Dermis blood vessel endothelial cell (primary cell): Measurements from ENCODE around the gene PAOX. TPM values are rescaled to one million over a fixed set of nuclear protein-coding genes. Genes with fewer than 3 reads are reported as not detected.
"Not testable (repeated sequence)": the region's sequence is repeated elsewhere in the genome, so short reads cannot be mapped to it uniquely, and the experiment has no call there.

Experiments used
- DNase-seq: peaks from one replicate; pipeline ENCODE4 v3.0.0; 2010
- total RNA-seq: library from RNA; depleted of rRNA; stranded (reverse); fragments of >200 nt; gene quantifications from 2 replicates; pipeline ENCODE4 v1.2.3, GENCODE V29; 2014

The PAOX gene
- total RNA-seq, 1 donor from 2014 or later = 17.7 TPM

DNA sequence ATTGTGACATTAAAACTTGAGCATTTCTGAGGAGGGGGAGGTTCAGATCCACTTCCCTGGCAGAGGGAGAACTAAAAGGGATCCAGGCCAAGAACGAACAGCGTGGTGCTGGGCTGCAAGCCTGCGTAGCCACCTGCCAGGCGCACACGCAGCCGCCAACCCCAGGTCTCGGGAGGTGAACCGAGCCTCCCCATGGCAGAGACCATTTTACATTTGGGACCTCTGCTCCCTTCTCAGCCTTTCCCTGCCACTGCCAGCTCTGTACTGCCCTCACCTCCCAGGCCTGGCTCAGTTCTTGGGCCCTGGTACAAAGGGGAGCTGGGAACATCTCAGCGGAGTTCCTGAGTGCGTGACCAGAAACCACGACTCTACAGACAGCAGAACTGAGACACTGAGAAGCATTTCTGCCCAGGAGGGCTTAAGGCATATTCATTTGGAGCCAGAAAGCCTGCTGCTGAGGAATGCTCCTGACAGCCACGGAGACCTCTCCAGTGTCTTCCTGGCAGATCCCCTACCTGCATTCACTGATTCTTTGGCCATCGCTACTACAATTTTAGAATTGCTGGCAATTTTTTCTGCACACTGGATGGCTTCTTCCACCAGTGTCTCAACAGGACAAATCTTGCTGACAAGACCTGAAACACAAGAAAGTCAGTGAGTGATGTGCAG lies 13.5 kb upstream of the PAOX start:
- DNase-seq = no peak

DNA sequence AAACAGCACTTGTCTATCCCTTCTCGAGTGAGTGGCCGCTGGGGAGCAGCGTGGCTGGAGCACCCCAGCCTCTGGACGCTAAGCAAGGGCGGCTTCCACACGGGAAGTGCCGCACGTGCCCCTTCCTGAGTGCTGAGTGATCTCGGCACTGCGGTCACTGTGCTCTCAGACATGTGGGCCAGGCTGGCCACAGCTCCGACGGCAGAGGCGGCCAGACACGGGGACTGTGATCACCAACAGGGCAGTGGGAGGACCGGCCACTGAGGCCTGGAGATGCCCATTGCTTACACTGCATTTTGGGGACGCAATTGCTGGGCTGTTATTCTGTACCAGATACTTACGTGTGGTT lies 13.0 kb upstream of the PAOX start:
- DNase-seq = no peak

DNA sequence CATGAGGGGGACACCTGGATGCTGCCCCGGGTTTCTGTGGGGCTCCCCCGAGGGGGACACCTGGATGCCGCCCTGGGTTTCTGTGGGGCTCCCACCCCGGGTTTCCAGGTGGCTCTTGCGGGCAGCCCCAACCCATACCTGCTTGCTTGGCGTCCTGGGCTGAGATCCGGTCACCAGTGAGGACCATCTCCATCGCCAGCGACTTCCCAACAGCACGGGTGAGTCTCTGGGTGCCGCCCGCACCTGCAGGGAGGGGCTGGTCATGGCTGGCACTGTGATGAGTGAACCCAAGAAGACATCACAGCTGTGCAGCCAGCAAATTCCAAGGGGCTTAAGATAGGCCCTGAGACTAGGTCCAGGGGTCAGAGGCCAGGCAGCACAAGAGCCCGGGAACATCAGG lies 12.3 kb upstream of the PAOX start:
- DNase-seq = no peak

DNA sequence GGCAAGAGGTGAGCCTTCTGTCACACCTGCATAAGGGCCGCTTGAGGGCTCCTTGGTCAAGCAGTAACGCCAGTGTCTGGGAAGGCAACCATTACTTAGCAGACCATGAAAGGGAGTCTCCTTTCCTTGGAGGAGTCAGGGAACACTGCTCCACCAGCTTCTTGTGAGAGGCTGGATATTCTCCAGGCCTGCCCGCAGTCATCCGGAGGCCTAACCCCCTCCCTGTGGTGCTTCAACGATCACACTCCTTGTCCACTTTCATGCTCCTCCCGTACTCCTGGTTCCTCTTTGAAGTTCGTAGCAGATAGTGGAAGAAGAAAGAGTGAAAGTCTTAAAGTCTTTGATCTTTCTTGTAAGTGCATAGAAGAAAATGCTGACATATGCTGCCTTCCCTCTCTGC lies 11.6 kb upstream of the PAOX start:
- not testable (repeated sequence) for DNase-seq

DNA sequence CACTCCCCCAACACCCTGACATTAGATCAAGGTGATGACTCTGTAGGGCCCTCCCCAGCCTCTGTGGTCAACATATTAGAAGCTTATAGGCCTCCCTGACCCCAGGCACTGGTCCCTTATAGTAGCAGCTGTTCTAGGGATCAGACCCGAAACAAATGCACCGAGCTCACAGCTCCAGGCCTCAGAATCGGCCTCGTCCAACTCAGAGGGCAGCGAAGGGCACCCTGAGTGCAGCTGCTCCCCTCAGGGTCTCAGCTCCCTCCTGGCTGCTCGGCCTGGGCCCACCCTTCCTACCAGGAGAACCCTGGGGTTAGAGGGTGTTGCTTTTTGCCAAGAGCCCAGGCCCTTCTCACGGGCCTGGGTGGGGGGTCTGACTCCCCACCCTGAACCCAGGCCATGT lies 10.9 kb upstream of the PAOX start:
- DNase-seq = no peak

DNA sequence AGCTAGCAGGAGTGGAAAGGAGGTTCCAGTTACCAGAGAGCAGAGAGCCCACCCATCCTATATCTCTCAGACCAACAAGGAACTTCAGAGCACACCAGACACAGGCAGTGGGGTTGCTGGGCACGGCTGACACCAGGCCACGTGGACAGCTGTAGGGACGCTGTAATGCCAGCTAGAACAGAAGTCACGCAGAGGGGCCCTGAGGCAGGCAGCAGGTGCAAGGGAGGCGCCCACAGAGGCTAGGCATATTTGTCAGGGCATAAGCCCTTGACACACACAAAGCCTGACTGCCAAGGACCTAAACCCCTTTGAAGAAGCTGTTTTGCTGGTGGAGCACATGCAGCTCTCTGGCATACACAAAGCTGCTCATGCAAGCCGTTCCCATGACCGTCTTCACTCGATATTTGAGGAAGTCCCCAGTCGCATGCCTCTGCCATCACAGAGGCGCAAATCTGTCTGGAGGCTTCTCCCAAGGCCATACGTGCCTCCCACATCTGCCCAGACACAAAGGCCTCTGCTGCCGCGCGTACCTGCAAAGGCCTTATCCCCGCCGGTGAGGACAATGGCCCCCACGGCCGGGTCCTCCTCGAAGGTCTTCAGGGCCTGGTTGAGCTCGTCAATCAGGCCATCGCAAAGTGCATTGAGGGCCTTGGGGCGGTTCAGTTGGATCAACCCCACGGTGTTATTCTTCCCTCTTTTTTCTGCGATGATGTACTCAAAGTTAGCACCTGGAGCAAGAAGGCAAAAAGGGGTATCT lies 8.9 kb upstream of the PAOX start:
- DNase-seq = no peak

DNA sequence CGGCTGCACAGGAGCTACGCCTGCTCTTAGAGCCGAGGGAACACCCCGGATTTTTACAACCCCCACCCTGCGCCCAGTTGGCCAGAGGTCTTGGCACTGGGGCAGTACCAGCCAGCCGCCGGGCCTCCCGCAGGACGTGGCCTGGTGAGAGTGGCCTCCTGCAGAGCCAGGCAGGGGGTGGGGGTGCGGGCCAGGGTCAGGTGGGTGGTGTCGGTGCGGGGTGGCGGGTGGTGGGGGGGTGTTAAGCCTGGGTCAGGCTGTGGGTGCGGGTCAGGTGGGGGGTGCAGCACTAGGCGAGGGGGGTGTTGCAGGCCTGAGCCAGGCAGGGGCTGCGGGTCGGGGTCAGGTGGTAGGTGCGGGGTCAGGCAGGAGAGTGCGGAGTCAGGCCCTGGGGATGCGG lies 6.6 kb upstream of the PAOX start:
- DNase-seq = no peak

DNA sequence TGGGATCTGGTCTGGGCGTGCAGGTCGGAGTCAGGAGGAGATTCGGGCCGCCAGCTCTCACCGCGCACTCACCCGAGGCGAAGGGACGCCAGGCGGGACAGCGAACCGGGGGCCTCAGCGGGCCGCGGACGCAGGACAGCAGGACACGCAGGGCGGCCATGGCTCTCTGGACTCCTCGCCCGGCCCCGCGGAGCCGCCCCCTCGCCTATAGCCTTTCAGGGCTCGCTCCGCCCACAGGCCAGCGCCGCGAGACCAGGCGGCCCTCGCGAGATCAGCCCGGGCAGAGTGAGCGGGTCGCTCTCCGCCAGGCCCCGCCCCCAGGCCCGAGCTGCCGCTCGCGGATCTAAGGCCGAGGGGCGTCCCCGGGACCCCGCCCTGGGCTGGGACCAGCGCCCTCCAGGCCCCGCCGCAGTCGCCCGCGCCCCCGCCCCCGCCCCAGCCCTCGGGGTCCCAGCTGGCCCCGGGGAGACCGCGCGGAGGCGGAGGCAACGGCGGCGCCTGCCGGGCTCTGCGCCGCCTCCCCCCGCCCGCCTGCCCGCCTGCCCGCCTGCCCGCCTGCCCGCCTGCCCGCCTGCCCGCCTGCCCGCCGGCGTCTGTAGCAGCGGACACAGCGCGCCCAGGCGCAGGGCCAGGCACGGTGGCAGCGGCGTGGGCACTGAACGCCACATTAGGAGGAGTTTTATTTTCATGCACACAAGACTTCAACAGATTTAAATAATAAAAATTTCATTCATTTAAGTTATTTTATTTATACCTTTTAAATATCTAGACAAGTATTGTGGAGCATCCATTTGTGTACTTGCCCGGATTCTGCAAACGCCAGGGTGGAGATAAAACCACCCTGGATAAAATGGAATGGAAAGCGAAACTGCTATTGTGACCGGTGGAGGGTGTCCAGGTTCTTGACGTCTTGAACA lies 5.6 kb upstream of the PAOX start, which contains the start of gene ECHS1:
Gene ECHS1, minus strand, starts transcription at position 181 of the 917 bp plus-strand sequence. Its CDS starts 21 bp downstream, at position 160.
- DNase-seq = peak; percentile 96

DNA sequence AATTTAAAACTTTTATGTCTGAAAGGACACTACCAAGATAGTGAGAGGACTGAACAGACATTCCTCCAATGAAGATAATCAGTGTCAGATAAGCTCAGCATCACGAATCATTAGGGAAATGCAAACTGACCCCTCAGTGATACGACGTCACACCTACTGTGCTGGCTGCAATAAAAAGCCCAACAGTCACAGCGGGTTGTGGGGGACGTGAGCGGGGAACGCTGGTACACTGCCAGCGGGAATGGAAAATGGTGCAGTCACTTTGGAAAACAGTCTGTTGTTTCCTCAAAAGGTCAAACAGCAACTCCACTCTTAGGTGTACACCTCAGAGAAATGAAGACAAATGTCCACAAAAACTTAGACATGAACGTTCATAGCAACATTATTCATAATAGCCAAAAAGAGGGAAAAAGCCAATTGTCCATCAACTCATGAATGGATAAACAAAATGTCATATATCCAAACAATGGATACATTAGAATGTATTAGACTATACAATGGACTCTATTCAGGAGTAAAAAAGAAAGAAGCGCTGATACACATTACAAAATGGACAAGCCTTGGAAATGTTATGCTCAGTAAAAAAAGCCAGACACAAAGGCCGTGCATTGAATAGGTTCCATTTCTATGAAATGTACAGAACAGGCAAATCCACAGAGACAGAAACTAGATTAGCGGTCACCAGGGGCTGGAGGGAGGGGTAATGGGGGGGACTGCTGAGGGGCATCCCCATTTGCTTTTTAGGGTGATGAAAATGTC lies 3.5 kb upstream of the PAOX start:
- no peak for DNase-seq

DNA sequence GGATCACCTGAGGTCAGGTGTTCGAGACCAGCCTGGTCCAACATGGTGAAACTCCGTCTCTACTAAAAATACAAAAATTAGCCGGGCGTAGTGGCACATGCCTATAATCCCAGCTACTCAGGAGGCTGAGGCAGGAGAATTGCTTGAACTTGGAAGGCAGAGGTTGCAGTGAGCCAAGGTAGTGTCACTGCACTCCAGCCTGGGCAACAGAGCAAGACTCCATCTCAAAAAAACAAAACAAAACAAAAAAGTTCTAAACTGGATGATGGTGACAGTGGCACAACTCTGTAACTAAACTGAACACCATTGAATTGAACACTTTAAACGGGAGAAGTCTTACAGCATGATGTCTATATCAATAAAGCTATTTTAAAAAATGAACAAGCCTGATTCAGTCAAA lies 2.9 kb upstream of the PAOX start:
- DNase-seq = not testable (repeated sequence)

DNA sequence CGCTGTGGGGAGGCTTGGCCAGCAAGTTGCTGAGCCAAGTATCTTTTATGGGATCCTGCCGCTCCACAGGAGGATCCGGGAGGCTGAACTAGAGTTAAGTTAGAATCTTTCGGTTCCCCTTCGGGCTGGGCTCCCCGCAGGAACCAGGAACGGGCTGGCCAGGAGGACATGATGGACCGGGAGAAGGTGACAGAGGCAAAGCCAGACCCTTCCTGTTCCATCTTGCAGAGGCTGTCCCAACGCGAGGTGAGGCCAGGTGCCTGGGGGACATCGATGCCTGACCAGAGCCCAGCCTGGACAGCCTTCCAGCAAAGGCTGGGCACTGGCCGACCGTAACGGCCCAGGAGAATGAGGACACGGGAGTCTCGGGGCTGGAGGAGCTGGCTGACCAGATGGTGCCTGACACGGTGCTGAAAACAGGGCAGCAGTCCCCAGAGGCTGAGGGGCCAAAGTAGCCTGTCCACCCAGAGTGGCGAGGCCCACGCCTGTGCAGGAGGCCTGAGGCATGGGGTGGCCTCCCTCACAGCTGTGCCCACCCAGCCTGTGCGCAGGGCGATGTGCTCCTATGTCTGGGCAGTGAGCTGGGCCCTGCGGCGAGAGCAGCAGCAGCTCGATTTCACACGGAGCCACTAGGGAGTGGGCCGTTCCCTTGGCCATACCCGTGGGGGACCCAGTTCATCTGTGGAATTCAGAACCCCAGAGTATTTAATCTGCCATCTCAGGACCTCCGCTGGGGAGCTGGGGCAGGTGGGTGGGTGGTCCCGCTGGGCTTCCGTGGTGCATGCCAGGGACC lies 1.8 kb upstream of the PAOX start:
- DNase-seq = no peak

DNA sequence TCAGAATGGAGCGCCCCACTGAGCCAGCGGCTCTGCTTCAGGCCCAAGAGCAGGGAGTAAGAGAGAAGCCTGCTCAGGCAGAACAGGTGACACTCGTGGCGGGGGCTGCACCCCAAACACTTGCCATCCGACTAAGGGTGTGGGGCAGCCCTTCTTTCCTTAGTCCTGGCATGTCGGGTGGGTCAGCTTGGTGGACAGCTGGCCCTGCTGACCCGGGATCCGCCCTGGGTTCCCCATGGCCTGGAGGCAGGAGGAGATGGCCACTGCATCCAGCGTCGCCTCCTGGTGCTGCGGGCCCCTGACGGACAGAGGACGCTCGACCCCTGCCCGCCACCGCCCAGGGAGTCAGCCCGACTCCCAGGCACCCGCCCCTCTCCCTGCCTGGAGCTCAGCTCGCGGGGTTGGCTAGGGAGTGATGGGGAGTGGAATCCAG lies 1.2 kb upstream of the PAOX start:
- DNase-seq = no peak

DNA sequence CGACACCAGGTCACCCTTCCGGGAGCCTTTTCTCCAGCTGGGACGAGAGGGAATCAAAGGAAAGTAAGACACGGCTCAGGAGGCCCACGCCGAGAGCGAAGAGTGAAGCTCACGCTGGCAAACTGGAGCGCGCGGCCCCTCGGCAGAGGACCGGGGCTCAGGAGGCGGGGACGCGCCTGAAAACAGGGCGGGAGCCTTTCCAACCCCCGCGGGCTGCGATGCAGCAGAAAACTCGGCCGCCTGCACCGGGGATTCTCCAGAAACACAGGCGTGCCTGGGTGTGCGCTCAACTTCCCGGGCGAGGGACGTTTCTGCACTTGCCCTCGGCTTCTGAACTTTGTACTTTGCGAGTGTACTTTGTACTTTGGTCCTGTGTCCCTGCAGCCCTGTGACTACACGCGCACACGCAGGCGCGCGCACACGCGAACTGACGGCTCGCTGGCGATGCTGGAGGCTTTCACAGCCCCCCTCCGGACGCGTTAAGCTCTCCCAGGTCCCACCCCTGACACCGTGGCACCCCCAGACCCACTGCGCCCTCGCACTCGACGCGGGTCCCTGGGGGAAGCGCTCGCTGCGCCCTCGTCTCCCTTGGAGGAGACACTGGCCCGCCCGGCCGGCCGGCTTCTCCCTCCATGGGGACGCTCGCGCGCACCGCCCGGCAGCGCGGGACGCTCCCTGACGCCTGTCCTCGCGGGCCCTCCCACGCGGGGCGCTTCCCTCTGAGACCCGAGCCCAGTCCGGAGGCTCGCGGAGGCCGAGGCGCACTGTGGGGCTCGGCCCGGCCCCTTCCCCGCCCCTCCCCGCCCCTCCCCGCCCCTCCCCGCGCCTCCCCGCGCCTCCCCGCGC lies 588 bp upstream of the PAOX start:
- peak; percentile 47 for DNase-seq

DNA sequence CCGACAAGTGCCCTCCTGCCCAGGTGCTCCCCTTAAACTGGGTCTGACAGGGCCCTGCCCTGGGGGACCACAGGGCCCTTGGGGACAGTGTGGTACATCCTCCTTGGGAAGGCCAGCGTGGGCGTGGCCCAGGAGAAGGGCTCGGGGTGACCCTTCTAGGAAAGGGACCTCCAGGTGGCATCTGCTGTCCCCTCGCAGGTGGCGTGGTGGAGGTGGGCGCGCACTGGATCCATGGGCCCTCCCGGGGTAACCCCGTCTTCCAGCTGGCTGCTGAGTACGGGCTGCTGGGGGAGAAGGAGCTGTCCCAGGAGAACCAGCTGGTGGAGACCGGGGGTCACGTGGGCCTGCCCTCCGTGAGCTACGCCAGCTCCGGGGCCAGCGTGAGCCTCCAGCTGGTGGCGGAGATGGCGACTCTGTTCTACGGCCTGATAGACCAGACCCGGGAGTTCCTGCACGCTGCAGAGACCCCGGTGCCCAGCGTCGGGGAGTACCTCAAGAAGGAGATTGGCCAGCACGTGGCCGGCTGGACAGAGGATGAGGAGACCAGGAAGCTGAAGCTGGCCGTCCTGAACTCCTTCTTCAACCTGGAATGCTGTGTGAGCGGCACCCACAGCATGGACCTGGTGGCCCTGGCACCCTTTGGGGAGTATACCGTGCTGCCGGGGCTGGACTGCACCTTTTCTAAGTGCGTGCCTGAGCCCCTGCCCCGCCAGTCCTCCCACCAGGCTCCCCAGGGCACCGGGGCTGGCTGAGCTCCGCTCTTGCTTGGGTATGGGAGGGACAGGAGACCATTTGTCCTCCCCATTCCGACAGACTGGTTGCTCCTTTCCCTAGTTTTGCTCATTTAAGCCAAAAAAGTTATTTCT lies 972 bp downstream of the PAOX start:
- no peak for DNase-seq

DNA sequence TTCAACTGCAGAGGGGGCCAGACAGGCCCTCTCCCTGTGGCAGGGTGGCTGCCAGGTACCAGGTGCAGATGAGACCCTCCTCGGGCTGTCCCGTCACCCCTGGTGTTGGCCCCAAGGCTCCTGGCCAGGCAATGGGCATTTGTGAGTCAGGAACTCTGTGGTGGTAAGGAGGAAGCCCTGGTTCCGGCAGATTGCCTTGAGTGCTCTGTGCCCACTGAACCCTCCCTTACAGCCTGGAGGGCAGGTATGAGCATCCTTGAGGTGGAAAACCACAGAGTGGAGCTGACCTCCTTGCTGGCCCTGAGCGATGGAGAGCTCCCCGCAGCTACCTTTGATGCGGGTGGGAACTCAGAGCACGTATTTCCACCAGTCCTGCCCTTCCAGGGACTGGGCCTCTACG lies 2.0 kb downstream of the PAOX start:
- no peak for DNase-seq

DNA sequence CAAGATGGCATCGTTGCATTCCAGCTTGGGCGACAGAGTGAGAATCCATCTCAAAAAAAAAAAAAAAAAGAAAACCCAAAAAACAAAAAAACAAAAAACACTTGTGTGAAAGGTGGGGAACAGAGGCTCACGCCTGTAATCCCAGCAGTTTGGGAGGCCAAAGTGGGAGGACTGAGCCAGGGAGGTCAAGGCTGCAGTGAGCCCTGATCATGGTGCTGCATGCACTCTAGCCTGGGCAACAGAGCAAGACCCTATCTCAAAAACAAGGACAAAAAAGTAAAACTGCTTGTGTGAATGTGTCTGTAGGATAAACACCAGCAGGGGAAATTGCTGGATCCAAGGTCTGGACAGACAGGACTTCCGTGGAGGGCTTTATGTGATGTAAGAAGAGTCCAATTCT lies 4.5 kb downstream of the PAOX start:
- no peak for DNase-seq

DNA sequence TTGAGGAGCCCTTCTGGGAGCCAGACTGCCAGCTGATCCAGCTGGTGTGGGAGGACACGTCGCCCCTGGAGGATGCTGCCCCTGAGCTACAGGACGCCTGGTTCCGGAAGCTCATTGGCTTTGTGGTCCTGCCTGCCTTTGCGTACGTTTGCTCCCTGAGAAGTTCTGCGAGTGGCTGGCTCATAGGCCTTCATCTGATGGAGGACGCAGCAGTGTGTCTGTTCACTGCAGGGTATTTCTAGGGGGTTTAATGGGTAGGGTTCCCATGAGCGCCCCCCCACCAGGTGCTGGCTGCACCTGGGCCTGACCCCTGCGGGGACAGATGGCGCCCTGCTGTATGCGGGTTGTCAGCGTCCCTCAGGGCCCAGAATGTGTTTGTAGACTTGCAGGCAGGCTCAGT lies 5.0 kb downstream of the PAOX start:
- no peak for DNase-seq

DNA sequence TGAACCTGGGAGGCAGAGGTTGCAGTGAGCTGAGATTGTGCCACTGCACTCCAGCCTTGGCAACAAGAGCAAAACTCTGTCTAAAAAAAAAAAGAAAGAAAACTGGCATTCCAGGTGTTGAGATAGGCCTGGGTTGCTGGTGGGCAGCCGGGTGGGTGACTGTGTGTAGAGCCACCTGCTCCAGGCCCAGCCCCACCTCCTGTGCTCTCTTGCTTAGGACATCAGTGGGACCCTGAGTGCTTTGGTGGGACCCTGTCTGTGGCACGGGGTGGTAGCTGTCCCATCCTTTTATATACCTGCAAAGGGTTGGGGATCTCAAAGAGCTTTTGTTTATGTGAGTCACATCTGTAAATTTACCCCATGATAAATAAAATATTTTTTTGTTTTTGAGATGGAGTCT lies 6.2 kb downstream of the PAOX start:
- DNase-seq = no peak

DNA sequence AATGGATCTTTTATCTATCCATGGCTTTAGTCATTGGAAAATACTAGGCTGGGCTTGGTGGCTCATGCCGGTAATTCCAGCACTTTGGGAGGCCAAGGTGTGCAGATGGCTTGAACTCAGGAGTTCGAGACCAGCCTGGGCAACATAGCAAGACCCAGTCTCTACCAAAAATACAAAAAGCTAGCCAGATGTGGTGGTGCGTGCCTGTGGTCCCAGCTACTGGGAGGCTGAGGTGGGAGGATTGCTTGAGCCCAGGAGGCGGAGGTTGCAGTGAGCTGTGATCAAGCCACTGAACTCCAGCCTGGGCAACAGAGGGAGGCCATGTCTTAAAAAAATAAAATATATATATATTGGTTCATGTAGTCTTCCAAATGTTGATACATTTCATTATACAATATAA lies 7.9 kb downstream of the PAOX start:
- not testable (repeated sequence) for DNase-seq
